GM18861 (cell line): ENCODE results near the gene ADCK2.
"Not testable (repeated sequence)": the region's sequence is repeated elsewhere in the genome, so short reads cannot be mapped to it uniquely, and the experiment has no call there.

Source experiments
- ATAC-seq: cut with Tn5 transposase; IDR thresholded peaks from one replicate; pipeline ENCODE4 v1.9.1; 2021; ENCODE audit not compliant: unreplicated experiment

ADCK2 gene

DNA sequence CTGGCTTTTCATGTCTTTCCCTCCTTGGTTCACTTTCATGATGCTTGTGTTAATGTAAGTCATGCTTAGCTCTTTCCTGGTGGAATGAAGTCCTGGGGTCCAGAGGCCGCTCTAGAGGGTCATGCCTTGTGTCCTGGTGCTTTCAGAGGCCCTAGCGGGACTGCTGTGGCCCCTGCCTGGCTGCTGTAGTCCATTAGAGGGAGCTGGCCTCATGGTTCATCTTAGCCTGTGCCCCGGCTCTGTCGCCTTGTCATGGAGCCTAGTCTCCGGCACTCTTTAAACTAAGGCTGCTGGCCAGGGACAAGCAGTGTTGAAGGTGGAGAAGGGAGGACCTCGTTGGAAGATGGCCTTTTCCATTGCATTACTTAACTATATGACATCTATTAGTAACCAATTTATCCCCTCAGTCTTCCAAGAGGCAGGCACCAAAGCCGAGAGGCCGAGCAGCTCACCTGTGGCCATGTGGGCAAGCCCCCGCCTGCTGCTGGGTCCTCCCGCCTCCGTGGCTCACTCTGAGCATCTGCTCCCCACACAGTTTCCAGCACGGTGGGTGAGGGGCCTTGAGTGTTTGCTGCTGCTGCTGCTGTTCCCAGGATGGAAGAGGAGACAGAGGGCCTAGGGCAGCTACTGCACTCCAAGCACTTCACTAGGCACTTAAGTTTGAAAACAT, 18.8 kb downstream of the ADCK2 start:
- no peak for ATAC-seq

DNA sequence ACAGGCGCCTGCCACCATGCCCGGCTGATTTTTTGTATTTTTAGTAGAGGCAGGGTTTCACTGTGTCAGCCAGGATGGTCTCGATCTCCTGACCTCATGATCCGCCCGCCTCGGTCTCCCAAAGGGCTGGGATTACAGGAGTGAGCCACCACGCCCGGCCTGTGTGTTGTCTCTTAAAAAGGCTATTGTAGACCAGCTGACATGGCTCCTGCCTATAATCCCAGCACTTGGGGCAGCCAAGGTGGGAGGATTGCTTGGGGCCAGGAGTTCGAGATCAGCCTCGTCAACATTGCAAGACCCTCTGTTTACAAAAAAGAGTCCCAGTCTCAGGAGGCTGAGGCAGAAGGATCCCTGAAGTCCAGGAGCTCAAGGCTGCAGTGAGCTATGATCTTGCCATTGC, 21.1 kb downstream of the ADCK2 start:
- ATAC-seq: not testable (repeated sequence)

DNA sequence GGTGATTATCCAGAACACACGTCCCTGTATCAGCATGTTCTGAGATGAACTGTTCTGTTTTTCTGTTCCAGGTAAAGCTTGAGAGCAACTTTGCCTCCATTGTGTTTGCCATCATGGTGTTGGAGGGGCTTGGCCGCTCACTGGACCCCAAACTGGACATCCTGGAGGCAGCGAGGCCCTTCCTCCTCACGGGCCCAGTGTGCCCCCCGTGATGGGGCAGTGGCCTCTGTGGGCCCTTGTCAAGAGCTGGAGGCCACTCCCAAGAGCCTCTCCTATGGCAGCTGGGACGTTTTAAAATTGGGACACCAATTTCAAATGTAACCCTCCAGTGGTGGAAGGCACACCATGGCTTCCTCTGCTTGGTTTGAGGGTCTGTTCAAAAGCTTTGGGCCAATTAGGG, 21.8 kb downstream of the ADCK2 start:
- no peak for ATAC-seq

DNA sequence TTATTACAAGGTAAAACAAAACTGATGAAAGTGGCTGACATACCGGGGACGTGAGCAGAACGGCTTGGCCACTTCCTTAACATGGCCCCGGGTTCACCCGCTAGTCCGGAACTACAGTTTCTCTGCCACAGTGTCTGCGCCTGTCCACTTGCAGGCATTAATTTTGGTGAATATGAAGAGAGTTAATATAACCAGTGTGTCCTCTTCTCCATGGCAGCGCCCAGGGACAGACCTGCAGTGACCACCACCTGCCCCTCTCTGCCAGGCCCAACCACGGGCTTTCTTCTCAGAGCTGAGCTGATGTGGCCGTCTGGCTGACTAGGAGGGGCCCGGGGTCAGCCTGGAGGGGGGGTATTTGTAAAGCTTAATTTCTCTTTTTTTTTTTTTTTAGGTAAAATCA, 22.6 kb downstream of the ADCK2 start:
- no peak for ATAC-seq

DNA sequence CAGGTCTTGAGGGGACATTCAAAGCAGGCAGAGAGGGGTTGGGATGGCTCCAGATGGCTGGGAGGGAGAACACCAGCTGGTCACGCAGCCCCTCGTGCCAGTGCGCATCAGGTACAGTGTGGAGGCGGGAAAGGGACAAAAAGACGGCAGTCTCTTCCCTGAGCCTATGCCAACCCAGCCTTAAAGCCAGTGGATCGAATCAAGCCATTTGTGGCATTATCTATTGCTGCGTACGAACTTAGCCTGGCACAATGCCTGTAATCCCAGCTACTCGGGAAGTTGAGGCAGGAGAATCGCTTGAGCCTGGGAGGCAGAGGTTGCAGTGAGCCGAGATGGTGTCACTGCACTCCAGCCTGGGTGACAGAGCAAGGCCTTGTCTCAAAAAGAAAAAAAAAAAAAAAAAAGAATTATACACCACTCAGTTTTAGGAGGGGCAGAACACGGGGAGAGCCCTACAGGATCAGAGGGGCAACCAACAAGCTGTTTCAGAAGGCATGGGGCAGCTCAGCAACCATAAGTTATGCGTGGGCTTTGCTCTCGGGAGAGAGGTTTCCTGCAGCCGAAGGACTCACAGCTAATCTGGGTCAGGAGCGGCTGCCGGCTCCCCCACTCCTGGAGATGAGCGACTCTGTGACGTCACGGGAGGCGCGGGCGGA, 23.4 kb downstream of the ADCK2 start:
- no peak for ATAC-seq

DNA sequence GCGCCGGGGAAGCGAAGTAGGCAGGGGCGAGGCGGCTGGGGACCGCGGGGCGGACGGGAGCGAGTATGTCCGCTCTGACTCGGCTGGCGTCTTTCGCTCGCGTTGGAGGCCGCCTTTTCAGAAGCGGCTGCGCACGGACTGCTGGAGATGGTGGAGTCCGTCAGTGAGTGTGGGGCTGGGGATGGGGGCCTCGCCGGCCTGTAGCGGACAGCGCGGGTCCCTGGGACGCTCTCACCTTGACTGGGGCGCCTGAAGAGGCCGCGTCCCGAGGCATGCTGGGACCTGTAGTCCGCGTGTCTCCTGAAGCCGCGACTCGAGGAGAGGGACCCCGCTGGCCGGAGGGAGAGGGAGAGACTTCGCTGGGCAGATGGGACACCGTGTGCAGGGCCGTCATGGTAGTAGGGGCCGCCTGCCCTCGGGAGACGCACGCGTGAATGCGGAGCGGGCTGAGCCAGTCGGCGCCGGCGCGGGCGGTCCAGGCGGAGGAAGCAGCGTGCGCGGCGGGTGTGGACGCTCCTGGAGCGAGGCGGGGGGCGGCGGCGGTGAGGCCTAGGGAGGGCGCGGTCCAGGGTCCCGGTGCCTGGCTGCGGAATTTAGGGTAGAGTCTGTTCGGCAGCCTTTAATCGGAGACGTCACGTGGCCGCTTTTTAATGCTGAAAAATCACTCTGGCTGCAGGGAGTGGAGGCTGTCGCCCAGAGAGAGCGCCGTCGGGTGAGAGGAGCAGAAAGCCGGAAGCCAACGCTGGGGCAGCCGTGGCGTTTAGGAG, 24.1 kb downstream of the ADCK2 start, which contains the start of gene NDUFB2:
NDUFB2 (plus strand) TSS at position 29 of the 767 bp plus-strand sequence; CDS start at position 66, 37 bp downstream.
- peak; percentile 82 for ATAC-seq

DNA sequence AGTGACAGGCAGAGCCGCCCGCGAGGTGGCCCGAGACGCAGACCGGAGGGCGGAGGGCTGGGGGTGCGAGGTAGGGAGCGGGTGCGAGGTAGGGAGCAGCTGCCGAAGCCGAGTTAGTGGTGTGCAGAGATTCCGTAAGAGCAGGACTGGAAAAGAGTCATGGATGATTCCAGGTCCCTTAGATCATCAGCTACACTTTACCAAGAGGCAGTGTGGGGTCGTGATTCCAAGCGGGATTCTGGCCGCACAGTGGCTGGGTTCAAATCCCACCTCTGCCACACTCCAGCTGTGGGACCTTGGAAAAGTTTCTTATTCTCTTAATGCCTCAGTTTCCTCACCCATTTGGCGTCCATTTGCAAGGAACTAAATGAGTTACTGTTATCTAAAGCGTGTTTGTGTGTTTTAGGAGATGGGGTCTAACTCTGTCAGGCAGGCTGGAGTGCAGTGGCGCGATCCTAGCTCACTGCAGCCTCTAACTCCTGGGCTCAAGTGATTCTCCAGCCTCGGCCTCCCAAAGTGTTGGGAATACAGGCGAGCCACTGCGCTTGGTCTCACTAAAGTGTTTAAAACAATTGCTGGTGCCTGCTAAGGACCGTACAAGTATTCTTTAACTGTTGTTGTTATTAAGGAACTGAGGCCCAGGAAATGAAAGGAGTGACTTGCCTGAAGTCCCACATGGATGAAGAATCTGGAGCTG, 24.9 kb downstream of the ADCK2 start:
- ATAC-seq: no peak

DNA sequence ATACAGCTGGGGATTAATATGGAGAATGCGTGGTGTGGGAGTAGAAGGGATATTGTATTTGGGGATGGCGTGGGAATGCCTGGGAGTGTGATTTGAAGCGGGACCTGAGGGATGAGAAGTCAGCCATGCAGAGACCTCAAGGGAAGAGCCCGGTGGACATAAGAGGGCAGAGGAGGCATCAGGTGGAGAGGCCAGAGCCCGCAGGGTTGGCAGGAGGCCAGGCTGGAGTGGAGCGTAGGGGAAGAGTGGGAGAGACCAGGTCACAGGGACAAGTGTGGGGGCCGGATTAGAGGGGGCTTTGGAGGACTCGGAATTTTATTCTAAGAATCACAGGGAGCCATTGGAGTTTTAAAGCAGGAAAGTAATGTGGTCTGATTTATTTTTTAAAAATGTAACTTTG, 25.7 kb downstream of the ADCK2 start:
- no peak for ATAC-seq

DNA sequence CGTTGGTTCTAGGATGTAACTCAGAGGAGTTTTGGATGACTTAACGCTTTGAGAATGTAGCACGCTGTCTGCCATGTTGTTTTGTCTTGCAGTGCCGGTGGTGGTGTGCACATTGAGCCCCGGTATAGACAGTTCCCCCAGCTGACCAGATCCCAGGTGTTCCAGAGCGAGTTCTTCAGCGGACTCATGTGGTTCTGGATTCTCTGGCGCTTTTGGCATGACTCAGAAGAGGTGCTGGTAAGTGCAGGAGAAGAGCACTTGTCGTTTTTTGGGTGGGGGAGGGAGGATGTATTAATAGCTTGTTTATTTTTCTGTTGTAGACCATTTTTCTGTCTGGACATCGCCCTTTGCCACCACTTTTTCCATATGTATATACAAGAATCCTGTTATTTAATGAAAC, 30.0 kb downstream of the ADCK2 start:
- no peak for ATAC-seq

DNA sequence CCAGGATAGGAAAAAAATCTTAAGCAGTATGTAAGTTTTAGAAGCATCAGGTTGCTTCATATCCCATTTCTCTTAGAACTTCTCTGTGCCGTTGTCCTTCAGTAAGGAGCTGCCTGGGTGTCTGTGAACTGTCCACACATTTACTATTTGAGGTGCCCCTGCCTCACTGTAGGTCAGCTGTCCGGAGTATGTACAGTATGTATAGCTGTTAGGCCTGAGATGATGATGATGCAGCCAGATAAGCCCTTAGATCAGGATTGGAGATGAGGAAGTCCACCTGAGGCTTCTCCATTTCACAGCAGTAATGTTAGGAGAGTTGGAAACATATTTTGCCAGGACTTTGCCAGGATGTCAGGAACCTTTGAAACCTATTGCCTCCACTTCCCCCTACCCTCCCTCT, 31.5 kb downstream of the ADCK2 start:
- ATAC-seq: no peak

DNA sequence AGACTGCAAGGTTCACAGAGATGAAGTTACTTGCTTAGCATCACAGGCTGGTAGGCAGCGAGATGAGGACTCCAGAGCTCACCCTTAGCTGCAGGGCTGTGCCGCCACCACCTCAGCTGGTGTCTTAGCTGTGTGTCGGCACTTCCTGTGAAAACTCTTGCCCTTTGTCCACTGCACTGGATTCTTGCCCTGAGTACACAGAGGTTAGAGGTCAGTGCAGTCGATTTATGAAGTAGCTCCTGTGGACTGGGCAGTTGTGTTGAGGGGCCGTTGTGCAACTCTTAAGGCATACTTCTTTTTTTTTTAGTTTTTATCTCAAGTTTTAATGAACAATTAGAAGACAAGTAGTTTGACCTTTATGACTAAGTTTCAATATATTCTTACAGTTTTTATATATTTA, 34.4 kb downstream of the ADCK2 start:
- ATAC-seq: no peak

DNA sequence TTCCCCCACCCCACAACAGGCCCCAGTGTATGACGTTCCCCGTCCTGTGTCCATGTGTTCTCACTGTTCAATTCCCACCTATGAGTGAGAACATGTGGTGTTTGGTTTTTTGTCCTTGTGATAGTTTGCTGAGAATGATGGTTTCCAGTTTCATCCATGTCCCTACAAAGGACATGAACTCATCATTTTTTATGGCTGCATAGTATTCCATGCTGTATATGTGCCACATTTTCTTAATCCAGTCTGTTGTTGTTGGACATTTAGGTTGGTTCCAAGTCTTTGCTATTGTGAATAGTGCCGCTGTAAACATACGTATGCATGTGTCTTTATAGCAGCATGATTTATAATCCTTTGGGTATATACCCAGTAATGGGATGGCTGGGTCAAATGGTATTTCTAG, 36.0 kb downstream of the ADCK2 start:
- not testable (repeated sequence) for ATAC-seq

DNA sequence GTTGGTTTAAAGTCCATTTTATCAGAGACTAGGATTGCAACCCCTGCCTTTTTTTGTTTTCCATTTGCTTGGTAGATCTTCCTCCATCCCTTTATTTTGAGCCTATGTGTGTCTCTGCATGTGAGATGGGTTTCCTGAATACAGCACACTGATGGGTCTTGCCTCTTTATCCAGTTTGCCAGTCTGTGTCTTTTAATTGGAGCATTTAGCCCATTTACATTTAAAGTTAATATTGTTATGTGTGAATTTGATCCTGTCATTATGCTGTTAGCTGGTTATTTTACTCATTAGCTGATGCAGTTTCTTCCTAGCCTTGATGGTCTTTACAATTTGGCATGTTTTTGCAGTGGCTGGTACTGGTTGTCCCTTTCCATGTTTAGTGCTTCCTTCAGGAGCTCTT, 39.6 kb downstream of the ADCK2 start:
- ATAC-seq: not testable (repeated sequence)

DNA sequence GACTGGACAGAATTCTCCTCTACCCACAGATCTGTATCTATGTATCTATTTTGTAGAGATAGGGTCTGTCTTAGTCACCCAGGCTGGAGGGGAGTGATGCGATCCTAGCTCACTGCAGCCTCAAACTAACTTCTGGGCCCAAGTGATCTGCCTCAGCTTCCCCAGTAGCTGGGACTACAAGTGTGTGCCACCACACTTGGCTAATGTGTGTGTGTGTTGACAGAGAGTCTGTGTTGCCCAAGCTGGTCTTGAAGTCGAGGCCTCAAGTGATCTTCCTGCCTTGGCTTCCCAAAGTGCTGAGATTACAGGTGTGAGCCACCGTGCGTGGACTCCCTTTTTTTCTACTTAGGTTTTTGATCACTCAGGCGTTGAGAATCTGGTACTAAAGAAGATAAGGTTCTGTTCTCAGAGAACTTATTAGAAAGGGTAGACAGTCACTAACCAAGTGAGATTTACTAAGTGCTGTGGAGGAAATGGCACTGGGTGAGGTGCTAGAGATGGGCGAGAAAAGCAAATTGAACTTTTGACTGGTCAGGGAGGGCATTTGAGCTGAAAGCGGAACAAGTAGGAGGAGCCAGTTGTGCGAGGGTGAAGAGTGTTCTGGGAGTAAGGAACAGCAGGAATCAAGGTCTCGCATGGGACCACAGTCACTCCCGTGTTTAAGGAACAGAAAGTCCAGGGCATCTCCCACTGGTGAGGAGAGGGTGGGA, 41.7 kb downstream of the ADCK2 start:
- ATAC-seq: no peak

DNA sequence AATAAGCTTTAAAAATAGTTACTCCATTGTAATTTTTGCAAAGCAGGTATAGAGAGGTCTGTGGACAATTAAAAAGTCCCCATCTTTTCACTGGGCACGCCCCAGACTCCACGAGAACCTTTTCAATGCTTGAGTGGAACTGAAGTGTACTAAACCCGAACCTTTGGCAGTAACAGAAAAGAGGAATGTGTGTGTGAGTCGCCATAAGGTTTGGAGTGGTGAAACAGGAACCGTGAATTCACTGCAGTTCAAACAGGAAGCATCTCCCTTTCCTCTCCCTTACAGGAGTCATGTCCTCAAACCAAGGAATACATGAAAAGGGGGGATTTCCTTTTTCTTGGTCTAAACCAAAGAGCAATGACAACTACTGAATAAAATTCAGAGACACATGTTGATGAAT, 47.0 kb downstream of the ADCK2 start:
- no peak for ATAC-seq

DNA sequence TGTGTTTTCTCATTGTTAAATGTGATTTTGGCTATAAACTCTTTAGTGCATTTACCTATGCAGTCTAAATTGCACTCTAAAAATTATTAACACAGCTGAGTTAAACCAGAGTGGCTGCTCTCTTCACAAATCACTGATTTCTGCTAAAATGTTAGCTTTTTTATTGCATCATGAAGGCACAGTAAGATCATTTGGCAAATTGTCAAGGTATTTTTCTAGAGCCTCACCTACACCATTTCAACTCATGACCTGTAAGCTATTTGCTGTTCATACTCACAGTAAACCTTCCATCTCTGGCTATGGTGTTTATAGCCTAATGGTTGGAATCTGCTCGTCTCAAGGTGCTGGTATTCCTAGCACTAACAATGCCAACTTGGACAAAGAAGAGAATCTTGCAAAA, 49.5 kb downstream of the ADCK2 start:
- ATAC-seq: no peak

DNA sequence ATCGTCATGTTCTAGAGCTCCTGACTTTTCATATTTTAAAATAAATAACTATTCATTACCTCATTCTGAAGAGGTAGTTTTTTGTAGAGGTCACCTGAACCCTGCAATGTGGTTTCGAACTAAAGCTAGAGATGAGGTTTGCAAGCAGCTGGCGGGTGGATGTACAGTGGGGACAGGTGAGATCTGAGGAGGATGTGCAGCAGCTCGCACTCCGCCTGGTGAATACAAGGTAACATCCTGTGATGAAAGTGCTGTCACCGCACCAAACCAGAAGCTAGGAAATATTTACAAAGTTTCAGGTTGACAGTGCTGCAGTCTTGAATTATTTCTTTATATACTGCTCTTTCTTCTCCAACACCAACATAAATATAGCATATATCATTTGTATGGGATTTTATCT, 50.3 kb downstream of the ADCK2 start:
- ATAC-seq: no peak

DNA sequence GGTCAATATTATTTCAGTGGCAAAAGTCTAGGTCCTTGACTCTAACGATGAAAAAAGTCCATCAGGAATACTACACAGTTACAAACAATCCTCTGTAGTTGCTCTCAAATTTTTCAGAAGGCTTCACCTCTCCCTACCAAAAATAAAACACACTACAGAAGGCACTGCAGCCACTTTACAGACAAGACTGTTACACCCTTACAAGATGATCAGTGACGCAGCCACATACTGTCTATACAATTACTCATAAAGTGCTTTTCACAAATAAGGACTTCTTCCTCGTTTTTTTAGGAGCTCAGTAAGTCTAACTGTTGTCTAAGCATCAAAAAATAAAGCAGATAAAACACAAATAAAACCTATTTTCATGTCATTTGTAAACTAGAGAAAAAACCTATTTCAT, 50.8 kb downstream of the ADCK2 start:
- ATAC-seq: no peak

DNA sequence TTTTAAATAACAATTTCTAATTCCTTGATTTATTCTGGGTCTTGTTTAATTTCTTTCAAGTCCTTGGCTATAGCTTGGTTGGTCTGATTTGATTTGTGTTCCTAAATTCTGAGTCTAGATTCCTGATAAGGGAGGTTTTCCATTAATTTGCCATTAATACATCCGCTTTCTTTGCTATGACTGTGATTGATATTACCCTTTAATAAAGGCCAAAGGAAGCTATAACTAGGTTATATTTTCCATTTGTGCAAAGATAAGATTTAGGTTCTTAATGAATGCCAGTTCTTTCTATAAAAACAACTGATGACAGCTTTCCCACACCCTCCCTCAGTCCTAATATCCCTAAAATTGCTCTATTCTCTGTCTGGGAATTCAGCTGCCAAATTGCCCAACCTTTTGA, 52.0 kb downstream of the ADCK2 start:
- ATAC-seq: no peak

DNA sequence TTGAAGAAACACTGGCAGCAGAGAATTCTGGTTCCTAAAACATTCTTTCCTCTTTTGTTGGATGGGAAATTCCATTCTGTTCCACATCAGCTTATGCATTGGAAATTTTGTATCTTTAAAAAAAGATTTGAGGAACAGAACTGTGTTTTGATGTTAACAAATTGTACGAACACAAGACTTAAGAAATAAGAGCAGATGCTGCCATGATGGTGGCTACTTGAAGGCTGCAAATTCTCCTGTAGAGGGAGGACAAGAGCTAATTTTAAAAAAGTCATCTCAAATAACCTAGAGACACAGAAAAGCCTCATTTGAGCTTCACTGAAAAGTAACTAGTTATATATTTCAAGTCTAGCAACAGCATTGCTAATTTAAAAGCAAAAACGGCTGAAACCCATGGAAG, 53.5 kb downstream of the ADCK2 start:
- no peak for ATAC-seq

DNA sequence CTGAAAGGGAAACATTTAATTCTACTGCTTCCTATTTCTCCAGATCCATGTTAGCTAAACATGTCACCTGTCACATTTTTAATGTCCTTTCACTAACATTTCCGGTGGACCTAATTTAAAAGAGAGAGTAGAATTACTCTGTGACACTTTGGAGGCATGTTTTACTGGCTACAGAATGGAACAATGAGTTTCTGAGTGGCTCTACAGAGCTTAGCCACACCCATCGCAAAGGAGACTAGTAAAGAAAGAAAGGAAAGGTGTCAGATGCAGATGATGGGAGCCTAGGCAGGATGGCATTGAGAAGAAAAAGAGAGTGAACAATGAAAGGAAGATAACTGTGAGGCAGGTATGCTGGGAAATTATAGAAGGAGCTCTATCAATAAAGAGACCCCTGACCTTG, 59.7 kb downstream of the ADCK2 start:
- ATAC-seq: no peak
